SK-N-SH (cell line): ENCODE data around the gene ATP2A2. TPM values are rescaled to one million over a fixed set of nuclear protein-coding genes. Genes with fewer than 3 reads are reported as not detected.

ENCODE experiments used
- CTCF ChIA-PET: fragments of 300-600, 350-600 bp; formaldehyde crosslinking; extraction: SDS; loops from one replicate; lab custom pipeline; 2021; lab: Yijun Ruan, JAX
- POLR2A ChIA-PET: fragments of 350-600 bp; sonication (Branson Sonifier 250); formaldehyde crosslinking; extraction: SDS; loops from one replicate; lab custom pipeline; 2020; ENCODE audit warnings: antibody characterized with exemption, inconsistent platforms; lab: Yijun Ruan, JAX
- DNase-seq: peaks from one replicate; pipeline ENCODE4 v3.0.0; 2012
- H2AFZ ChIP-seq: fragments of 200-600 bp; sonication (generic); 2 replicates; pipeline ENCODE4 v1.8.1; 2016; ENCODE audit warnings: antibody characterized with exemption, mild to moderate bottlenecking, low read depth
- H3F3A ChIP-seq: fragments of 200-600 bp; sonication (generic); replicated peaks from 2 replicates; pipeline ENCODE3; 2016; ENCODE audit warnings: antibody characterized with exemption, mild to moderate bottlenecking; ENCODE audit not compliant: insufficient read depth
- H3K27ac ChIP-seq, 2 experiments: fragments of 200-500 bp in 1 of 2; fragments of 200-600 bp in 1 of 2; sonication (Bioruptor generic) in 1 of 2; sonication (generic), shearing (Covaris generic) in 1 of 2; 2 replicates each; pipeline versions ENCODE4 v1.5.1 to v1.6.1; 2014 to 2016; ENCODE audit warnings: low read depth in 2 of 2, inconsistent platforms in 1 of 2, low read length in 1 of 2, mild to moderate bottlenecking in 1 of 2, mixed read lengths in 1 of 2
- H3K27me3 ChIP-seq: fragments of 200-600 bp; sonication (generic), shearing (Covaris generic); 2 replicates; pipeline ENCODE4 v1.6.1; 2016; ENCODE audit warnings: mixed run types; ENCODE audit not compliant: insufficient read depth
- H3K36me3 ChIP-seq, 2 experiments: fragments of 200-500 bp in 1 of 2; fragments of 200-600 bp in 1 of 2; sonication (Bioruptor generic) in 1 of 2; sonication (generic) in 1 of 2; replicated peaks in 1 of 2; 2 replicates each; pipeline versions ENCODE3 to v1.5.1; 2014 to 2016; ENCODE audit warnings: low read length in 1 of 2, mild to moderate bottlenecking in 1 of 2; ENCODE audit not compliant: insufficient read depth in 2 of 2, control insufficient read depth in 1 of 2
- H3K4me1 ChIP-seq, 2 experiments: fragments of 200-500 bp in 1 of 2; fragments of 200-600 bp in 1 of 2; sonication (Bioruptor generic) in 1 of 2; sonication (generic), shearing (Covaris generic) in 1 of 2; 2 replicates each; pipeline versions ENCODE4 v1.5.1 to v1.6.1; 2014 to 2016; ENCODE audit warnings: low read depth in 1 of 2, low read length in 1 of 2, mixed run types in 1 of 2; ENCODE audit not compliant: insufficient read depth in 2 of 2, control insufficient read depth in 1 of 2
- H3K4me2 ChIP-seq: fragments of 200-600 bp; sonication (generic), shearing (Covaris generic); 2 replicates; pipeline ENCODE4 v1.6.1; 2017; ENCODE audit warnings: mixed run types
- H3K4me3 ChIP-seq, 2 experiments: fragments of 200-500 bp in 1 of 2; fragments of 200-600 bp in 1 of 2; sonication (Bioruptor generic) in 1 of 2; sonication (generic), shearing (Covaris generic) in 1 of 2; 2 replicates each; pipeline versions ENCODE4 v1.5.1 to v1.8.1; 2014 to 2016; ENCODE audit warnings: low read depth in 2 of 2, inconsistent platforms in 1 of 2, low read length in 1 of 2, mild to moderate bottlenecking in 1 of 2, mixed read lengths in 1 of 2, moderate library complexity in 1 of 2
- H3K79me2 ChIP-seq: fragments of 200-600 bp; sonication (generic); 2 replicates; pipeline ENCODE4 v1.8.1; 2017; ENCODE audit warnings: mild to moderate bottlenecking; ENCODE audit not compliant: insufficient read depth
- H3K9ac ChIP-seq: fragments of 200-600 bp; sonication (generic); 2 replicates; pipeline ENCODE4 v1.6.1; 2017; ENCODE audit warnings: mixed run types
- H3K9me2 ChIP-seq: fragments of 200-600 bp; sonication (generic); 2 replicates; pipeline ENCODE4 v1.6.1; 2017; ENCODE audit warnings: mixed run types
- H3K9me3 ChIP-seq: fragments of 200-600 bp; sonication (generic); 2 replicates; pipeline ENCODE4 v1.6.1; 2017; ENCODE audit warnings: mixed run types, mild to moderate bottlenecking, moderate library complexity
- H4K20me1 ChIP-seq: fragments of 200-600 bp; sonication (generic); 2 replicates; pipeline ENCODE4 v1.6.1; 2017; ENCODE audit warnings: mild to moderate bottlenecking, mixed run types; ENCODE audit not compliant: insufficient read depth
- CHD2 ChIP-seq: fragments of 150-350 bp; IDR thresholded peaks from 2 replicates; pipeline ENCODE4 v1.6.1; 2018; ENCODE audit warnings: low read length; ENCODE audit not compliant: partially characterized antibody
- ELF1 ChIP-seq: IDR thresholded peaks from 2 replicates; pipeline ENCODE4 v1.4.0; 2012
- EP300 ChIP-seq, 2 experiments: IDR thresholded peaks; 2 replicates each; pipeline versions ENCODE4 v1.4.0 to v1.6.1; 2012; ENCODE audit warnings: borderline replicate concordance in 1 of 2, low read depth in 1 of 2, low read length in 1 of 2
- EZH2phosphoT487 ChIP-seq: fragments of 200-600 bp; sonication (generic); IDR thresholded peaks from 2 replicates; pipeline ENCODE4 v1.6.1; 2017; ENCODE audit warnings: low read depth, mixed run types, mild to moderate bottlenecking, antibody characterized with exemption, moderate library complexity, borderline replicate concordance
- FOSL2 ChIP-seq: IDR thresholded peaks from 2 replicates; pipeline ENCODE4 v1.4.0; 2012; ENCODE audit warnings: low read depth, mild to moderate bottlenecking, moderate library complexity, borderline replicate concordance
- FOXJ3 ChIP-seq: sonication (generic); formaldehyde crosslinking; IDR thresholded peaks from 2 replicates; pipeline ENCODE4 v1.5.1; 2020; ENCODE audit warnings: mild to moderate bottlenecking, missing genetic modification reagents
- FOXM1 ChIP-seq: IDR thresholded peaks from 2 replicates; pipeline ENCODE4 v1.4.0; 2012; ENCODE audit warnings: low read depth, mild to moderate bottlenecking
- GATA2 ChIP-seq: sonication (generic); formaldehyde crosslinking; IDR thresholded peaks from 2 replicates; pipeline ENCODE4 v1.5.0; 2020; ENCODE audit warnings: mild to moderate bottlenecking, missing genetic modification reagents
- NFIC ChIP-seq: IDR thresholded peaks from 2 replicates; pipeline ENCODE4 v1.4.0; 2012; ENCODE audit warnings: borderline replicate concordance
- NRF1 ChIP-seq: IDR thresholded peaks from 2 replicates; pipeline ENCODE4 v1.6.1; 2012; ENCODE audit warnings: low read depth, mild to moderate bottlenecking, low read length
- RXRA ChIP-seq: IDR thresholded peaks from 2 replicates; pipeline ENCODE4 v1.4.0; 2012; ENCODE audit warnings: low read depth, mild to moderate bottlenecking, borderline replicate concordance
- SIN3A ChIP-seq: IDR thresholded peaks from 2 replicates; pipeline ENCODE4 v1.6.1; 2012; ENCODE audit warnings: low read depth, mild to moderate bottlenecking, low read length, moderate library complexity, borderline replicate concordance
- SMC3 ChIP-seq: IDR thresholded peaks from 2 replicates; pipeline ENCODE4 v1.6.1; 2012; ENCODE audit warnings: low read depth, low read length, improper control_type of control experiment
- TAF1 ChIP-seq: IDR thresholded peaks from 2 replicates; pipeline ENCODE4 v1.6.1; 2012; ENCODE audit warnings: low read depth, mild to moderate bottlenecking, low read length, moderate library complexity, borderline replicate concordance
- YY1 ChIP-seq: IDR thresholded peaks from 2 replicates; pipeline ENCODE4 v1.4.0; 2012; ENCODE audit warnings: low read depth, mild to moderate bottlenecking
- WGBS: methylation state at CpG from one replicate; pipeline ENCODE4 v1.1.6; 2017; ENCODE audit warnings: low lambda C conversion rate; 5-methylcytosine and 5-hydroxymethylcytosine counted together
- polyA plus RNA-seq, 3 experiments: library from polyadenylated mRNA; depleted of rRNA; stranded (reverse); fragments of >200 nt; gene quantifications; 2 replicates each; pipeline ENCODE4 v1.2.3, GENCODE V29; 2012
- TF ChIP-seq, protein P1 (sequence below): IDR thresholded peaks from 2 replicates; pipeline ENCODE4; 2012
- TF ChIP-seq, protein P2 (sequence below): IDR thresholded peaks from 2 replicates; pipeline ENCODE4 v1.4.0; 2012; ENCODE audit warnings: low read depth
- TF ChIP-seq, protein P3 (sequence below): IDR thresholded peaks from 2 replicates; pipeline ENCODE4 v1.6.1; 2012; ENCODE audit warnings: mild to moderate bottlenecking, low read depth, low read length, moderate library complexity

ATP2A2 gene
- polyA plus RNA-seq, 1 of the 3 experiments (the other 2 are of a cell fraction): 120 TPM

DNA sequence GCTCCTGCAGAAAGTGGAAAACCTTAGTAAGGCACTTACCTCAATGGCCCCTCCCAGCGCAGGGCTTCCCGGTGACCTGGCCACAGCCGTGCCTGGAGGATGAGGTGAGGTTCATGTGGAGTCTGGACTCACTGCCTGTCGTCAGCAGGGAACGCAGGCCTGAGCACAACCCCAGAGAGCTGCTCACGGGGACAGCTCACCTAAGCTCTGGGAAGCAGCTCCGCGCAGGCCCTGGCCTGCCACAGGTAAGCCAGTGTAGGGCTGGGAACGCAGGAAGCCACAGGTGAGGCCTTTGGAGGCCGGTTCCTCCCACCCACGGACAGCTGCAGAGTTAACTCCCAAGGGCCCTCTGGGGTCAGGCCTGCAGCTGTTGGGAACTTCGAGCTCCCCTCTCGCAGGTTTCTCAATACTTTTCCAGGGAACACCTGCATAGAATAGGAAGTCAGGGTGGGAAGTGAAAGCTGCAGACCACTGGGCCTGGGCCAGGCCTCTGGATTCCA is 89.7 kb downstream of the ATP2A2 start:
- H3K4me1 ChIP-seq: peaks cover 0 to 13% of the 10 kb centered on the region in 2 experiments; a peak in 1 of 4 replicates
- no peak overlapping the region for H2AFZ ChIP-seq
- TF ChIP-seq EP300 (IDR thresholded peaks at IDR 0.05; ENCODE audit: borderline replicate concordance in 1 of 2, low read depth in 1 of 2, low read length in 1 of 2) (no peak), FOXJ3 (no peak), SIN3A (no peak), NRF1 (no peak), EZH2phosphoT487 (no peak), FOSL2 (no peak), GATA2 (no peak), RXRA (no peak), NFIC (no peak), FOXM1 (no peak), SMC3 (no peak), YY1 (no peak), TAF1 (no peak), CHD2 (no peak), ELF1 (no peak)
- TF ChIP-seq, protein P1, sequence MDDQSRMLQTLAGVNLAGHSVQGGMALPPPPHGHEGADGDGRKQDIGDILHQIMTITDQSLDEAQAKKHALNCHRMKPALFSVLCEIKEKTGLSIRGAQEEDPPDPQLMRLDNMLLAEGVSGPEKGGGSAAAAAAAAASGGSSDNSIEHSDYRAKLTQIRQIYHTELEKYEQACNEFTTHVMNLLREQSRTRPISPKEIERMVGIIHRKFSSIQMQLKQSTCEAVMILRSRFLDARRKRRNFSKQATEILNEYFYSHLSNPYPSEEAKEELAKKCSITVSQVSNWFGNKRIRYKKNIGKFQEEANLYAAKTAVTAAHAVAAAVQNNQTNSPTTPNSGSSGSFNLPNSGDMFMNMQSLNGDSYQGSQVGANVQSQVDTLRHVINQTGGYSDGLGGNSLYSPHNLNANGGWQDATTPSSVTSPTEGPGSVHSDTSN: no peak
- TF ChIP-seq, protein P2, sequence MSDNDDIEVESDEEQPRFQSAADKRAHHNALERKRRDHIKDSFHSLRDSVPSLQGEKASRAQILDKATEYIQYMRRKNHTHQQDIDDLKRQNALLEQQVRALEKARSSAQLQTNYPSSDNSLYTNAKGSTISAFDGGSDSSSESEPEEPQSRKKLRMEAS: no peak
- TF ChIP-seq, protein P3, sequence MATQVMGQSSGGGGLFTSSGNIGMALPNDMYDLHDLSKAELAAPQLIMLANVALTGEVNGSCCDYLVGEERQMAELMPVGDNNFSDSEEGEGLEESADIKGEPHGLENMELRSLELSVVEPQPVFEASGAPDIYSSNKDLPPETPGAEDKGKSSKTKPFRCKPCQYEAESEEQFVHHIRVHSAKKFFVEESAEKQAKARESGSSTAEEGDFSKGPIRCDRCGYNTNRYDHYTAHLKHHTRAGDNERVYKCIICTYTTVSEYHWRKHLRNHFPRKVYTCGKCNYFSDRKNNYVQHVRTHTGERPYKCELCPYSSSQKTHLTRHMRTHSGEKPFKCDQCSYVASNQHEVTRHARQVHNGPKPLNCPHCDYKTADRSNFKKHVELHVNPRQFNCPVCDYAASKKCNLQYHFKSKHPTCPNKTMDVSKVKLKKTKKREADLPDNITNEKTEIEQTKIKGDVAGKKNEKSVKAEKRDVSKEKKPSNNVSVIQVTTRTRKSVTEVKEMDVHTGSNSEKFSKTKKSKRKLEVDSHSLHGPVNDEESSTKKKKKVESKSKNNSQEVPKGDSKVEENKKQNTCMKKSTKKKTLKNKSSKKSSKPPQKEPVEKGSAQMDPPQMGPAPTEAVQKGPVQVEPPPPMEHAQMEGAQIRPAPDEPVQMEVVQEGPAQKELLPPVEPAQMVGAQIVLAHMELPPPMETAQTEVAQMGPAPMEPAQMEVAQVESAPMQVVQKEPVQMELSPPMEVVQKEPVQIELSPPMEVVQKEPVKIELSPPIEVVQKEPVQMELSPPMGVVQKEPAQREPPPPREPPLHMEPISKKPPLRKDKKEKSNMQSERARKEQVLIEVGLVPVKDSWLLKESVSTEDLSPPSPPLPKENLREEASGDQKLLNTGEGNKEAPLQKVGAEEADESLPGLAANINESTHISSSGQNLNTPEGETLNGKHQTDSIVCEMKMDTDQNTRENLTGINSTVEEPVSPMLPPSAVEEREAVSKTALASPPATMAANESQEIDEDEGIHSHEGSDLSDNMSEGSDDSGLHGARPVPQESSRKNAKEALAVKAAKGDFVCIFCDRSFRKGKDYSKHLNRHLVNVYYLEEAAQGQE: no peak
- peaks cover 10 to 50% of the 10 kb centered on the region in 2 experiments for H3K36me3 ChIP-seq
- 91% methylated on average over 6 of the region's 13 CpGs for WGBS
- no peak overlapping the region for H3K9ac ChIP-seq
- H3K9me3 ChIP-seq: no peaks in the 10 kb centered on the region
- ChIA-PET POLR2A (no interaction called here), CTCF (interaction anchor here (0.7 to 1.0 kb wide), 2 partner anchors 13 to 56 kb away, joined by 3 read pairs; no protein-coding TSS in a partner anchor)
- H3K9me2 ChIP-seq: no peaks in the 10 kb centered on the region
- no peaks in the 10 kb centered on the region for H4K20me1 ChIP-seq
- H3K27me3 ChIP-seq: no peaks in the 10 kb centered on the region
- H3K4me2 ChIP-seq: no peak overlapping the region
- H3F3A ChIP-seq: no peaks in the 10 kb centered on the region
- no peak overlapping the region for H3K4me3 ChIP-seq
- H3K79me2 ChIP-seq: no peaks in the 10 kb centered on the region
- no peak overlapping the region for H3K27ac ChIP-seq
- no peak for DNase-seq
